ENCODE measurements around the gene LRRC4C.

LRRC4C gene

DNA sequence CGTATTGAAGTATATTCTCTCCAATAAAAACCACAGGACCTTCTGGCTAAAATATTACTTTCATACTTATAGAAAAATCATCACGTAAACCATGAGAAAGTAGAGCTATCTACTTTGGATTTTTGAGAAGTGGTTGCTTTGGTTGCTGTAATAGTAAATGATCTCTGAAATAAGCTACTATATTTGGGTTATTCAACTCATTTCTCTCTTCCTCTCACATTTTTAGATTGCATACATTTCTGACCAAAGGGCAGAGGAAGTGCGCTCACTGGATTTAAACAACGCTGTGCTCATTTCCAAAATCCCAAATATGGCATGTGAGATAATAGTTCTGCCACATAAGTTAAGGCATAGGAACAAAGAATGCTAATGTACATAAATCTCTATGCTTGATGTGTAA, 357.0 kb downstream of the LRRC4C start:
- Histone ChIP-seq H3K4me3 (replicated peaks; ENCODE audit: low read depth, low read length) (no peak overlapping the region), H3K36me3 (ENCODE audit: control insufficient read depth, insufficient read depth, low read length) (no peaks in the 10 kb centered on the region), H3K27me3 (replicated peaks; ENCODE audit: control insufficient read depth, insufficient read depth, low read length) (no peaks in the 10 kb centered on the region)
- TF ChIP-seq, protein P1, sequence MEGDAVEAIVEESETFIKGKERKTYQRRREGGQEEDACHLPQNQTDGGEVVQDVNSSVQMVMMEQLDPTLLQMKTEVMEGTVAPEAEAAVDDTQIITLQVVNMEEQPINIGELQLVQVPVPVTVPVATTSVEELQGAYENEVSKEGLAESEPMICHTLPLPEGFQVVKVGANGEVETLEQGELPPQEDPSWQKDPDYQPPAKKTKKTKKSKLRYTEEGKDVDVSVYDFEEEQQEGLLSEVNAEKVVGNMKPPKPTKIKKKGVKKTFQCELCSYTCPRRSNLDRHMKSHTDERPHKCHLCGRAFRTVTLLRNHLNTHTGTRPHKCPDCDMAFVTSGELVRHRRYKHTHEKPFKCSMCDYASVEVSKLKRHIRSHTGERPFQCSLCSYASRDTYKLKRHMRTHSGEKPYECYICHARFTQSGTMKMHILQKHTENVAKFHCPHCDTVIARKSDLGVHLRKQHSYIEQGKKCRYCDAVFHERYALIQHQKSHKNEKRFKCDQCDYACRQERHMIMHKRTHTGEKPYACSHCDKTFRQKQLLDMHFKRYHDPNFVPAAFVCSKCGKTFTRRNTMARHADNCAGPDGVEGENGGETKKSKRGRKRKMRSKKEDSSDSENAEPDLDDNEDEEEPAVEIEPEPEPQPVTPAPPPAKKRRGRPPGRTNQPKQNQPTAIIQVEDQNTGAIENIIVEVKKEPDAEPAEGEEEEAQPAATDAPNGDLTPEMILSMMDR (IDR thresholded peaks at IDR 0.05; ENCODE audit: insufficient read depth, low read length, poor library complexity, severe bottlenecking) = no peak
- DNase-seq (ENCODE audit: extremely low read depth, insufficient read length) = no peak

DNA sequence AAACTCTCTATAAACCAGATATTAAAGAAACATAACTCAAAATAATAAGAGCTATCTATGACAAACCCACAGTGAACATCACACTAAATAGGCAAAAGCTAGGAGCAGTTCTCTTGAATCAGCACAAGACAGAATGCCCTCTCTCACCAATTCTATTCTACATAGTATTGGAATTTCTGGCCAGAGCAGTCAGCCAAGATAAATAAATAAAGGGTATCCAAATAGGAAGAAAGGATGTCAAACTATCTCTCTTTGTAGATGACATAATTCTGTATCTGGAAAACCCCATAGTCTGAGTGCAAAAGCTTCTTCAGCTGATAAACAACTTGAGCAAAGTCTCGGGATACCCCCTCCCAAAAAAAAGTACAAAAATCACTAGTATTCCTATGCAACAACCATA, 359.8 kb downstream of the LRRC4C start:
- Histone ChIP-seq H3K4me3 (replicated peaks; ENCODE audit: low read depth, low read length) (no peak overlapping the region), H3K36me3 (ENCODE audit: control insufficient read depth, insufficient read depth, low read length) (no peaks in the 10 kb centered on the region), H3K27me3 (replicated peaks; ENCODE audit: control insufficient read depth, insufficient read depth, low read length) (no peaks in the 10 kb centered on the region)
- DNase-seq (ENCODE audit: extremely low read depth, insufficient read length) = no peak
- TF ChIP-seq, protein P1 (IDR thresholded peaks at IDR 0.05; ENCODE audit: insufficient read depth, low read length, poor library complexity, severe bottlenecking) = no peak

DNA sequence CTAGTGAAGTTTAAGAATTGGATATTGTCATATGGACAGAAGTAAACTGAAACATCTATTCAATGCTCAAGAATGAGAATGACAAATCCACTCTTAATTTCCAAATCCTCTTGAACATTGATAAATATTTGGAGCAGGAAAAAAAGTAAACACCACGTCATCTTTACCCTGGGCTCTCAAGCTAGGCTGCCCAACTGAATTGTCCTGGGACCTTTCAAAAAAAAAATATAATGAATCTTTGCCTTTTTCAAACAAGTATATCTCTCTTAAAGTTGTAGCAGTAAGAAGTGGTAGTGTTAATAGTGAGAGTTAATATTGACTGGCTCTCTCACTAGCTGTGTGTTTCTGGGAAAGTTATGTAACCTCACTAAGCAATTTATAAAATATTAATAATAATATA, 374.3 kb downstream of the LRRC4C start:
- no peak overlapping the region for H3K4me3 ChIP-seq (replicated peaks; ENCODE audit: low read depth, low read length)
- TF ChIP-seq, protein P1 (IDR thresholded peaks at IDR 0.05; ENCODE audit: insufficient read depth, low read length, poor library complexity, severe bottlenecking) = no peak
- H3K27me3 ChIP-seq (replicated peaks; ENCODE audit: control insufficient read depth, insufficient read depth, low read length) = no peaks in the 10 kb centered on the region
- no peaks in the 10 kb centered on the region for H3K36me3 ChIP-seq (ENCODE audit: control insufficient read depth, insufficient read depth, low read length)
- no peak for DNase-seq (ENCODE audit: extremely low read depth, insufficient read length)

DNA sequence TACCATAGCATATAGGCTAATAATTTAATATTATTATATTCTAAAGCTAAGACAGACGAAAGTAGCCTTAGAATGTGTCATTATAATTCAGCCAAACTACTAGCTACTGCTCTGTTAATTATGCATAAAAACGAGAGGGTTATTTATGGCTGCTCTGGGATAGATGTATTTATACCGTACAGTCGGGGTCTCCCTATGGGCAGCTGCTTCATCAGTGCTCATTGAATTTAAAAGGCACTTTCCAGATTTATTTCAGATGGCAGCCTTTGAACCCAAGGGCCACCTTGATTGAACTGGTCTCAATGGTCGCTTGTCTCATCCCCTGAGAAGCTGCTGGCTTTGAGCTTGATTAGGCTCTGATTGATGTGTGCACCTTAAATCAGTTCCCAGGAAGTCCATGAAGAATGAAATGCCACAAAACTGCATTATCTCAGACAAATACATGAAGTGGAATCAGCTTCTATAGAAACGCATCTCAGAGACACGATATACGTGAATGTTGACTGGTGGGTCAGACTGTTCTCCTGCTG, 377.6 kb downstream of the LRRC4C start:
- H3K27me3 ChIP-seq (replicated peaks; ENCODE audit: control insufficient read depth, insufficient read depth, low read length) = no peaks in the 10 kb centered on the region
- no peak overlapping the region for H3K4me3 ChIP-seq (replicated peaks; ENCODE audit: low read depth, low read length)
- TF ChIP-seq, protein P1 (IDR thresholded peaks at IDR 0.05; ENCODE audit: insufficient read depth, low read length, poor library complexity, severe bottlenecking) = no peak
- H3K36me3 ChIP-seq (ENCODE audit: control insufficient read depth, insufficient read depth, low read length) = no peaks in the 10 kb centered on the region
- DNase-seq (ENCODE audit: extremely low read depth, insufficient read length) = no peak

DNA sequence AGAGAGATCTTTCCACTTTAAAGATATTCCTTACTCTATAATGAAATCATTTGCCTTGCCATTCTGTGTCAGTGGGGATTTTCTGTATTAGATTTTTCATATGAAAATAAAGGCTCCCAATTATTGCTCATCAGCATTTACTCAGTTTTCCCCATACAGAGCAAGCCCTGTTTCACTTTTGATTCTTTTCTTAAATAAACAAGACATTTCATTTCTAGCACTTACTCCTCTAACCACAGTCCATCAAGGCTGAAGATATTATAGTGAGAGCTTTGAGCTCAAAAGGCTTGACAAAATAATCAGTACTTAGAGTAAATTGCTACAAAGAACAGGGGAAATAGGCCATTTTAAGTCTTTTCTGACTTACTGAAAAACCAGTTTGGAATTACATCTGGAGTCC, 385.1 kb downstream of the LRRC4C start:
- H3K27me3 ChIP-seq (replicated peaks; ENCODE audit: control insufficient read depth, insufficient read depth, low read length) = no peaks in the 10 kb centered on the region
- no peaks in the 10 kb centered on the region for H3K36me3 ChIP-seq (ENCODE audit: control insufficient read depth, insufficient read depth, low read length)
- H3K4me3 ChIP-seq (replicated peaks; ENCODE audit: low read depth, low read length) = no peak overlapping the region
- TF ChIP-seq, protein P1 (IDR thresholded peaks at IDR 0.05; ENCODE audit: insufficient read depth, low read length, poor library complexity, severe bottlenecking) = no peak
- no peak for DNase-seq (ENCODE audit: extremely low read depth, insufficient read length)

DNA sequence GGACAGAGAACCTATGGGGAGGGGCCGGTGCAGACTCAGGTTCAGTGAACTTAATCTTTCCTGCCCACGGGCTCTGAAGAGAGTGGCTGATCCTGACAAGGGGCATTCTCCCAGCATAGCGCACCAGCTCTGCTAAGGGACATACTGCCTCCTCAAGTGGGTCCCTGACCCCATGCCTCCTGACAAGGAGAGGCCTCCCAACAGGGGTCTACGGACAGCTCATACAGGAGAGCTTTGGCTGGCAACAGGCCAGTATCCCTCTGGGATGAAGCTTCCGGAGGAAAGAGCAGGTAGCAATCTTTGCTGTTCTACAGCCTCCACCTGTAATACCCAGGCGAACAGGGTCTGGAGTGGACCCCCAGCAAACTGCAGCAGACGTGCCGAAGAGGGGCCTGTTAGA, 394.0 kb downstream of the LRRC4C start:
- Histone ChIP-seq H3K27me3 (replicated peaks; ENCODE audit: control insufficient read depth, insufficient read depth, low read length) (no peaks in the 10 kb centered on the region), H3K36me3 (ENCODE audit: control insufficient read depth, insufficient read depth, low read length) (no peaks in the 10 kb centered on the region), H3K4me3 (replicated peaks; ENCODE audit: low read depth, low read length) (no peak overlapping the region)
- TF ChIP-seq, protein P1 (IDR thresholded peaks at IDR 0.05; ENCODE audit: insufficient read depth, low read length, poor library complexity, severe bottlenecking) = no peak
- DNase-seq (ENCODE audit: extremely low read depth, insufficient read length) = no peak
